HepG2 (cell line): Measurements from ENCODE around the gene NPFFR1.

Experiments
- EZH2 ChIP-seq: conservative IDR thresholded peaks from 2 replicates; pipeline ENCODE4 v1.6.1; 2012; ENCODE audit warnings: mild to moderate bottlenecking, low read depth, low read length, moderate library complexity
- MAX ChIP-seq: IDR thresholded peaks from 2 replicates; pipeline ENCODE4 v1.6.1; 2012; ENCODE audit warnings: inconsistent platforms
- POLR2AphosphoS5 ChIP-seq: IDR thresholded peaks from 2 replicates; pipeline ENCODE4 v1.6.1; 2012; ENCODE audit warnings: low read depth, low read length
- POLR2G ChIP-seq: fragments of 200-400 bp; formaldehyde crosslinking; IDR thresholded peaks from 2 replicates; pipeline ENCODE4 v1.6.1; 2018; ENCODE audit warnings: mild to moderate bottlenecking, low read depth, low read length, moderate library complexity
- UBTF ChIP-seq: sonication (generic); formaldehyde crosslinking; IDR thresholded peaks from 2 replicates; pipeline ENCODE4 v1.4.0; 2020; ENCODE audit warnings: mild to moderate bottlenecking, missing genetic modification reagents
- ZNF362 ChIP-seq: sonication (generic); formaldehyde crosslinking; IDR thresholded peaks from 2 replicates; pipeline ENCODE4 v1.4.0; 2020; ENCODE audit warnings: missing genetic modification reagents, mild to moderate bottlenecking, borderline replicate concordance

GRCh38 chr10:70299876-70300275 lies 16.1 kb upstream of the NPFFR1 start:
- no peak for TF ChIP-seq MAX
- no peak for TF ChIP-seq POLR2G
- no peak for TF ChIP-seq POLR2AphosphoS5
- TF ChIP-seq UBTF, result no peak
- TF ChIP-seq EZH2, result no peak
- TF ChIP-seq ZNF362 (CRISPR knock-in tag), result no peak
